Neural cell (in vitro differentiated cells): Measurements from ENCODE around the gene VSTM4. TPM values are rescaled to one million over a fixed set of nuclear protein-coding genes. Genes with fewer than 3 reads are reported as not detected.

ENCODE experiments used
- H2AFZ ChIP-seq: fragments of 200-600, 300-800 bp; sonication (generic), shearing (Covaris generic); 2 replicates; pipeline ENCODE4 v1.6.0; 2014; ENCODE audit warnings: low read depth, mild to moderate bottlenecking, antibody characterized with exemption, low read length, moderate library complexity
- H3F3A ChIP-seq: fragments of 200-600 bp; shearing (Covaris generic); 2 replicates; pipeline ENCODE4 v1.6.1; 2016; ENCODE audit warnings: mild to moderate bottlenecking, moderate library complexity, mixed read lengths, antibody characterized with exemption, low read length; ENCODE audit not compliant: insufficient read depth, poor library complexity, severe bottlenecking
- H3K27ac ChIP-seq: fragments of 200-600, 300-800 bp; sonication (generic), shearing (Covaris generic); 2 replicates; pipeline ENCODE4 v1.5.1; 2014; ENCODE audit warnings: mild to moderate bottlenecking, low read length, moderate library complexity
- H3K27me3 ChIP-seq: fragments of 300-800, 200-600 bp; sonication (generic), shearing (Covaris generic); 2 replicates; pipeline ENCODE4 v1.6.0; 2014; ENCODE audit warnings: mild to moderate bottlenecking, low read depth, low read length, moderate library complexity; ENCODE audit not compliant: insufficient read depth
- H3K36me3 ChIP-seq: fragments of 300-800, 200-600 bp; sonication (generic), shearing (Covaris generic); 2 replicates; pipeline ENCODE4 v1.5.1; 2014; ENCODE audit warnings: mild to moderate bottlenecking, antibody characterized with exemption, low read length, moderate library complexity; ENCODE audit not compliant: insufficient read depth
- H3K4me2 ChIP-seq: fragments of 300-800, 200-600 bp; sonication (generic), shearing (Covaris generic); 2 replicates; pipeline ENCODE4 v1.6.0; 2014; ENCODE audit warnings: mild to moderate bottlenecking, low read length
- H3K4me3 ChIP-seq: fragments of 300-800, 200-600 bp; sonication (generic), shearing (Covaris generic); 2 replicates; pipeline ENCODE4 v1.5.1; 2014; ENCODE audit warnings: mild to moderate bottlenecking, low read length, moderate library complexity
- H3K79me2 ChIP-seq: fragments of 200-600 bp; shearing (Covaris generic); replicated peaks from 2 replicates; pipeline ENCODE4 v1.6.0; 2014; ENCODE audit warnings: mild to moderate bottlenecking, low read length, moderate library complexity; ENCODE audit not compliant: insufficient read depth
- H3K9ac ChIP-seq: fragments of 300-800, 200-600 bp; sonication (generic), shearing (Covaris generic); 2 replicates; pipeline ENCODE4 v1.6.1; 2016; ENCODE audit warnings: mild to moderate bottlenecking, low read length, mixed read lengths
- H3K9me2 ChIP-seq: fragments of 200-600 bp; shearing (Covaris generic); 2 replicates; pipeline ENCODE4 v1.6.1; 2016; ENCODE audit warnings: mild to moderate bottlenecking, low read length, mixed read lengths; ENCODE audit not compliant: insufficient read depth
- H3K9me3 ChIP-seq: fragments of 200-600, 300-800 bp; sonication (generic), shearing (Covaris generic); 2 replicates; pipeline ENCODE4 v1.6.1; 2016; ENCODE audit warnings: mild to moderate bottlenecking, mixed run types, low read length, moderate library complexity, mixed read lengths
- H4K20me1 ChIP-seq: fragments of 200-600 bp; shearing (Covaris generic); 2 replicates; pipeline ENCODE4 v1.6.1; 2016; ENCODE audit warnings: mild to moderate bottlenecking, mixed run types; ENCODE audit not compliant: insufficient read depth
- CTCF ChIP-seq: fragments of 450-650 bp; IDR thresholded peaks from 2 replicates; pipeline ENCODE4 v1.5.1; 2014; ENCODE audit warnings: antibody characterized with exemption, mild to moderate bottlenecking, moderate library complexity; ENCODE audit not compliant: poor library complexity, severe bottlenecking
- EP300 ChIP-seq: fragments of 450-650 bp; conservative IDR thresholded peaks from 2 replicates; pipeline ENCODE4 v1.6.1; 2014; ENCODE audit warnings: antibody characterized with exemption, mild to moderate bottlenecking, moderate library complexity; ENCODE audit not compliant: poor library complexity, severe bottlenecking
- EZH2 ChIP-seq: fragments of 200-600, 300-800 bp; shearing (Covaris generic), sonication (generic); IDR thresholded peaks from 2 replicates; pipeline ENCODE4 v1.6.1; 2014; ENCODE audit warnings: antibody characterized with exemption, low read length, borderline replicate concordance, mild to moderate bottlenecking; ENCODE audit not compliant: insufficient read depth, poor library complexity, severe bottlenecking
- MXI1 ChIP-seq: fragments of 450-650 bp; conservative IDR thresholded peaks from 2 replicates; pipeline ENCODE4 v1.6.1; 2014; ENCODE audit warnings: antibody characterized with exemption, mild to moderate bottlenecking; ENCODE audit not compliant: poor library complexity, severe bottlenecking
- POLR2AphosphoS5 ChIP-seq: IDR thresholded peaks from 2 replicates; pipeline ENCODE4 v1.6.1; 2012
- RAD21 ChIP-seq: fragments of 450-650 bp; conservative IDR thresholded peaks from 2 replicates; pipeline ENCODE4 v1.6.1; 2014; ENCODE audit warnings: antibody characterized with exemption, mild to moderate bottlenecking, moderate library complexity
- REST ChIP-seq: IDR thresholded peaks from 2 replicates; pipeline ENCODE4 v1.6.1; 2012; ENCODE audit warnings: borderline replicate concordance
- SMC3 ChIP-seq: fragments of 450-650 bp; conservative IDR thresholded peaks from 2 replicates; pipeline ENCODE4 v1.6.1; 2014; ENCODE audit warnings: antibody characterized with exemption, mild to moderate bottlenecking, moderate library complexity; ENCODE audit not compliant: poor library complexity
- TAF1 ChIP-seq: IDR thresholded peaks from 2 replicates; pipeline ENCODE4 v1.6.1; 2012; ENCODE audit warnings: low read depth
- polyA plus RNA-seq: library from polyadenylated mRNA; depleted of rRNA; stranded (reverse); fragments of >200 nt; gene quantifications from 2 replicates; pipeline ENCODE4 v1.2.3, GENCODE V29; 2014

The VSTM4 gene
- polyA plus RNA-seq, 1 donor from 2014 or later = 0.52 TPM

GRCh38 chr10:49099046-49099445 is 16.3 kb downstream of the VSTM4 start:
- Histone ChIP-seq H4K20me1 (no peaks in the 10 kb centered on the region), H3K9ac (no peak overlapping the region), H3K36me3 (no peaks in the 10 kb centered on the region), H3F3A (no peaks in the 10 kb centered on the region), H3K4me2 (no peak overlapping the region), H3K27me3 (no peaks in the 10 kb centered on the region), H3K27ac (no peak overlapping the region), H2AFZ (no peak overlapping the region), H3K9me3 (no peaks in the 10 kb centered on the region), H3K9me2 (no peaks in the 10 kb centered on the region), H3K79me2 (no peaks in the 10 kb centered on the region), H3K4me3 (no peak overlapping the region)
- no peak for TF ChIP-seq CTCF
- no peak for TF ChIP-seq MXI1
- TF ChIP-seq TAF1 = no peak
- no peak for TF ChIP-seq RAD21
- no peak for TF ChIP-seq REST
- no peak for TF ChIP-seq SMC3
- TF ChIP-seq POLR2AphosphoS5 = no peak
- TF ChIP-seq EP300 = no peak
- TF ChIP-seq EZH2 = no peak

- TF ChIP-seq EP300 (no peak), MXI1 (no peak), POLR2AphosphoS5 (no peak), SMC3 (no peak), EZH2 (no peak), REST (no peak), CTCF (no peak), TAF1 (no peak), RAD21 (no peak)
These were observed 18.4 kb downstream of the VSTM4 start for GRCh38 chr10:49096890-49097445.

More at GRCh38 chr10:49096890-49097445, 18.4 kb downstream of the VSTM4 start:
- H3F3A ChIP-seq = no peaks in the 10 kb centered on the region
- no peak overlapping the region for H3K27ac ChIP-seq
- no peak overlapping the region for H2AFZ ChIP-seq
- no peaks in the 10 kb centered on the region for H4K20me1 ChIP-seq
- no peaks in the 10 kb centered on the region for H3K9me3 ChIP-seq
- H3K4me3 ChIP-seq = no peak overlapping the region
- no peaks in the 10 kb centered on the region for H3K9me2 ChIP-seq
- no peak overlapping the region for H3K4me2 ChIP-seq
- H3K79me2 ChIP-seq = no peaks in the 10 kb centered on the region
- H3K36me3 ChIP-seq = no peaks in the 10 kb centered on the region
- no peak overlapping the region for H3K9ac ChIP-seq
- H3K27me3 ChIP-seq = no peaks in the 10 kb centered on the region
